ENCODE data around the gene SDCCAG8.
A peak's percentile ranks its signal among the peaks of the same experiment; 100 is the strongest.

The SDCCAG8 gene

GRCh38 chr1:243315893-243316292 is 60.1 kb downstream of the SDCCAG8 start:
- no peak overlapping the region for H3K27ac ChIP-seq

DNA sequence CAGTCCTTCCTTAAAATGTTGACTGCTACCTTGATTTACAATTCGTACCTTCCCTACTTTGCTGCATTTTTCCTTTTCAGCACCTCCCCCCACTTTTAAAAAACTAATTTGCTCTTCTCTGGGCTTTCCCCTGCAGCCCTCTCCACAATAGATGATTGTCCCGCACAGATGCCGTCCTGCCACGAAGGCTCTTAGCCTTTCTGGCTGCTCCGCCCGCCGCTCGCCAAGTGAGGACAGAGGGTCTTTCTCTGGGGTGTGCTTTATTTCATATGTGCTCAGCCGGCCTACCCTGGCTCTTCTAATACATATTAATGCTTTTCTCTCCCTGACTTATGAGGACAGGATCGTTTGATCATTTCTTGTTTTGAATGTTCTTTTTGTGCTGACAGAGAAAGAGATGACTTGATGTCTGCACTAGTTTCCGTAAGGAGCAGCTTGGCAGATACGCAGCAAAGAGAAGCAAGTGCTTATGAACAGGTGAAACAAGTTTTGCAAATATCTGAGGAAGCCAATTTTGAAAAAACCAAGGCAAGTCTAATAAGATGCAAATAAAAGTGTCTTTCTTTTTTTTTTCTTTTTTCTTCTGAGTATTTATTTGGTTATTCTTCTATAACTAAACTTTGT is 60.6 kb downstream of the SDCCAG8 start:
- in situ Hi-C loops (cut with HindIII; ENCODE audit: low pct_ligation_motif_present, low sequenced_read_pairs) = no loop called here
- Histone ChIP-seq H3K4me3 (ENCODE audit: low read depth, low read length) (no peak overlapping the region), H3K27me3 (replicated peaks) (no peaks in the 10 kb centered on the region), H3K27ac (no peak overlapping the region), H3K36me3 (replicated peaks) (peaks cover 45% of the 10 kb centered on the region)
- no peak for TF ChIP-seq CTCF (IDR thresholded peaks at IDR 0.05; ENCODE audit: low read depth, low read length, missing control alignments)
- DNase-seq = no peak

More at GRCh38 chr1:243315893-243316292, 60.1 kb downstream of the SDCCAG8 start:
- in situ Hi-C loops (cut with HindIII; ENCODE audit: low pct_ligation_motif_present, low sequenced_read_pairs) = no loop called here
- DNase-seq = no peak
- no peak for TF ChIP-seq CTCF (IDR thresholded peaks at IDR 0.05; ENCODE audit: low read depth, low read length, missing control alignments)
- no peaks in the 10 kb centered on the region for H3K27me3 ChIP-seq (replicated peaks)
- H3K4me3 ChIP-seq (ENCODE audit: low read depth, low read length) = no peak overlapping the region
- H3K36me3 ChIP-seq (replicated peaks) = peaks cover 45% of the 10 kb centered on the region

DNA sequence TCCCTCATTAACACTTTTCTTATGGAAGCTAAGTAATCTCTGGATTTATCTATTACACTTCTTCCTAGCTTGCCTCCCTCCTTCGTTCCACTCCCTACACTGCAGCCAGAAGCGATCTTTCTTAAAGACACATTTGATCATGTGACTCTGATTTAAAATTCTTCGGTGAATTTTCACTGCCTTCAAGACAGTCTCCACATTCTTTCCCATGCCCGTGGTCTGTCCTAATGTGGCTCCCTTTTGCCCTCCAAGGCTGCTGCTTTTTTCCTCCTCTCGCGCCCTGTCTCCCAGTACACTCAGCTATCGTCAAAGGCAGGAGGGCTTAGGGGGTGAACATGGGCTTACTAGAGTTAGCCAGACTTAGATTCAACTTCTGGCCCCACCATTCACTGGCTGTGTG is 64.4 kb downstream of the SDCCAG8 start:
- Histone ChIP-seq H3K27ac (no peak overlapping the region), H3K27me3 (replicated peaks) (no peaks in the 10 kb centered on the region), H3K4me3 (ENCODE audit: low read depth, low read length) (no peak overlapping the region), H3K36me3 (replicated peaks) (peaks cover 38% of the 10 kb centered on the region)
- in situ Hi-C loops (cut with HindIII; ENCODE audit: low pct_ligation_motif_present, low sequenced_read_pairs) = no loop called here
- TF ChIP-seq CTCF (IDR thresholded peaks at IDR 0.05; ENCODE audit: low read depth, low read length, missing control alignments) = no peak
- DNase-seq = peak; percentile 18

DNA sequence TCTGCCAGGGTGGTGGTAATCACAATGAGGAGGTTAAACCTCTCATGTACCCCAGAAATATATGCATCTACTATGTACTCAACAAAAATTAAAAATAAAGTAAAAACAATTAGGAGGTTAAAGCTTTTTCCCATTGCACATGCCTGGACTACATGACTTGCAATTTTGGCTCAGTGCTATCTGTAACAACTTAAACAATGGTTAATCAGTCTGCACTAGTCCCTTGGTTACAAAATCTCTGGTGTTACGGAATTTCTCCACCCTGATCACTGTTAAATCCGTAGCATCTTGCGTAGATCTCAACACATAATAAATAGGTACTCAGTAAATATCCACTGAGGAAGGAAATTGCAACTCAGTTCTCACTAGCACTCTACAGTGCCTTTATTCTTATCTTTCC is 66.5 kb downstream of the SDCCAG8 start:
- Histone ChIP-seq H3K36me3 (replicated peaks) (peaks cover 27% of the 10 kb centered on the region), H3K27me3 (replicated peaks) (no peaks in the 10 kb centered on the region)

GRCh38 chr1:243323491-243323890 is 67.7 kb downstream of the SDCCAG8 start:
- in situ Hi-C loops (cut with HindIII; ENCODE audit: low pct_ligation_motif_present, low sequenced_read_pairs) = no loop called here
- Histone ChIP-seq H3K27ac (no peak overlapping the region), H3K36me3 (replicated peaks) (peaks cover 16% of the 10 kb centered on the region), H3K4me3 (ENCODE audit: low read depth, low read length) (no peak overlapping the region), H3K27me3 (replicated peaks) (no peaks in the 10 kb centered on the region)
- DNase-seq = no peak
- no peak for TF ChIP-seq CTCF (IDR thresholded peaks at IDR 0.05; ENCODE audit: low read depth, low read length, missing control alignments)

More for the DNA sequence above, 66.5 kb downstream of the SDCCAG8 start:
- in situ Hi-C loops (cut with HindIII; ENCODE audit: low pct_ligation_motif_present, low sequenced_read_pairs) = no loop called here
- no peak overlapping the region for H3K27ac ChIP-seq
- TF ChIP-seq CTCF (IDR thresholded peaks at IDR 0.05; ENCODE audit: low read depth, low read length, missing control alignments) = no peak
- no peak for DNase-seq
- no peak overlapping the region for H3K4me3 ChIP-seq (ENCODE audit: low read depth, low read length)
